ENCODE measurements around the gene ZNF143. TPM values are rescaled to one million over a fixed set of nuclear protein-coding genes. Genes with fewer than 3 reads are reported as not detected.
"Not testable (repeated sequence)": the region's sequence is repeated elsewhere in the genome, so short reads cannot be mapped to it uniquely, and the experiment has no call there.

ZNF143 gene
- 11.4 and 22.9 TPM in 2 replicates for total RNA-seq (2014; rRNA removed; shearing (Covaris generic); ENCODE audit: low replicate concordance)

- H3K36me3 ChIP-seq: peaks cover 8% of the 10 kb centered on the region
- H3K4me3 ChIP-seq: peak within 1 kb of the TSS; percentile 97
- no peaks in the 10 kb centered on the region for H3K27me3 ChIP-seq
- DNase-seq: peak; percentile 99
- H3K9me3 ChIP-seq: no peaks in the 10 kb centered on the region
Measured at GRCh38 chr11:9460322-9461062, at the start of gene ZNF143. TSS of gene ZNF143 (plus strand) at chr11:9461012. CDS start at chr11:9471309, 10,297 bp downstream.

- Histone ChIP-seq H3K4me3 (no peak overlapping the region), H3K36me3 (peaks cover 91% of the 10 kb centered on the region), H3K9me3 (no peaks in the 10 kb centered on the region), H3K27me3 (no peaks in the 10 kb centered on the region)
- no peak for DNase-seq
Measured at GRCh38 chr11:9428706-9429105, 32.1 kb upstream of the ZNF143 start.

- H3K9me3 ChIP-seq: no peaks in the 10 kb centered on the region
- H3K27me3 ChIP-seq: no peaks in the 10 kb centered on the region
- no peak for DNase-seq
- H3K36me3 ChIP-seq: peaks cover 91% of the 10 kb centered on the region
- no peak overlapping the region for H3K4me3 ChIP-seq
Measured at GRCh38 chr11:9438611-9439010, 22.2 kb upstream of the ZNF143 start.

GRCh38 chr11:9446230-9446629 is 14.6 kb upstream of the ZNF143 start:
- DNase-seq: no peak
- Histone ChIP-seq H3K27me3 (no peaks in the 10 kb centered on the region), H3K4me3 (no peak overlapping the region), H3K36me3 (peaks cover 69% of the 10 kb centered on the region), H3K9me3 (no peaks in the 10 kb centered on the region)

- H3K4me3 ChIP-seq: no peak overlapping the region
- no peaks in the 10 kb centered on the region for H3K27me3 ChIP-seq
Measured at GRCh38 chr11:9448576-9449352, 12.0 kb upstream of the ZNF143 start.

GRCh38 chr11:9452023-9452422 is 8.8 kb upstream of the ZNF143 start:
- H3K36me3 ChIP-seq: peaks cover 22% of the 10 kb centered on the region
- not testable (repeated sequence) for DNase-seq, H3K4me3 ChIP-seq, H3K27me3 ChIP-seq, H3K9me3 ChIP-seq

More at GRCh38 chr11:9448576-9449352, 12.0 kb upstream of the ZNF143 start:
- Histone ChIP-seq H3K36me3 (peaks cover 45% of the 10 kb centered on the region), H3K9me3 (no peaks in the 10 kb centered on the region)
- no peak for DNase-seq

GRCh38 chr11:9455722-9456121 is 5.1 kb upstream of the ZNF143 start:
- Histone ChIP-seq H3K9me3 (no peaks in the 10 kb centered on the region), H3K27me3 (no peaks in the 10 kb centered on the region), H3K36me3 (peaks cover 8% of the 10 kb centered on the region), H3K4me3 (no peak overlapping the region)
- no peak for DNase-seq

- Histone ChIP-seq H3K27me3 (no peaks in the 10 kb centered on the region), H3K4me3 (peak overlapping the region; percentile 97), H3K9me3 (no peaks in the 10 kb centered on the region), H3K36me3 (peaks cover 8% of the 10 kb centered on the region)
- DNase-seq: peak; percentile 45
Measured at GRCh38 chr11:9459667-9460321, 1.0 kb upstream of the ZNF143 start.

GRCh38 chr11:9461063-9461759 is 399 bp downstream of the ZNF143 start:
- peak; percentile 90 for DNase-seq
- H3K4me3 ChIP-seq: peak overlapping the region; percentile 63
- H3K27me3 ChIP-seq: no peaks in the 10 kb centered on the region
- H3K36me3 ChIP-seq: peaks cover 8% of the 10 kb centered on the region
- H3K9me3 ChIP-seq: no peaks in the 10 kb centered on the region

- Histone ChIP-seq H3K36me3 (peaks cover 8% of the 10 kb centered on the region), H3K4me3 (peak overlapping the region; percentile 63), H3K9me3 (no peaks in the 10 kb centered on the region), H3K27me3 (no peaks in the 10 kb centered on the region)
- no peak for DNase-seq
Measured at GRCh38 chr11:9461760-9462134, 935 bp downstream of the ZNF143 start.

GRCh38 chr11:9462172-9462799 is 1.5 kb downstream of the ZNF143 start:
- H3K27me3 ChIP-seq: no peaks in the 10 kb centered on the region
- no peaks in the 10 kb centered on the region for H3K9me3 ChIP-seq
- DNase-seq: no peak
- peak overlapping the region; percentile 63 for H3K4me3 ChIP-seq
- peaks cover 8% of the 10 kb centered on the region for H3K36me3 ChIP-seq

- no peaks in the 10 kb centered on the region for H3K9me3 ChIP-seq
- H3K27me3 ChIP-seq: no peaks in the 10 kb centered on the region
- H3K4me3 ChIP-seq: no peak overlapping the region
- H3K36me3 ChIP-seq: peaks cover 8% of the 10 kb centered on the region
- no peak for DNase-seq
Measured at GRCh38 chr11:9462806-9463537, 2.2 kb downstream of the ZNF143 start.

- no peak overlapping the region for H3K4me3 ChIP-seq
- peaks cover 20% of the 10 kb centered on the region for H3K36me3 ChIP-seq
- no peak for DNase-seq
- no peaks in the 10 kb centered on the region for H3K27me3 ChIP-seq
- H3K9me3 ChIP-seq: no peaks in the 10 kb centered on the region
Measured at GRCh38 chr11:9470765-9471164, 10.0 kb downstream of the ZNF143 start.

- H3K4me3 ChIP-seq: no peak overlapping the region
- peaks cover 20% of the 10 kb centered on the region for H3K36me3 ChIP-seq
- no peaks in the 10 kb centered on the region for H3K27me3 ChIP-seq
- no peaks in the 10 kb centered on the region for H3K9me3 ChIP-seq
- no peak for DNase-seq
Measured at GRCh38 chr11:9473408-9473807, 12.6 kb downstream of the ZNF143 start.

- H3K36me3 ChIP-seq: peaks cover 9% of the 10 kb centered on the region
- no peaks in the 10 kb centered on the region for H3K27me3 ChIP-seq
- DNase-seq: no peak
- H3K9me3 ChIP-seq: no peaks in the 10 kb centered on the region
- no peak overlapping the region for H3K4me3 ChIP-seq
Measured at GRCh38 chr11:9479899-9480298, 19.1 kb downstream of the ZNF143 start.
